Activated naive CD4-positive, alpha-beta T cell treated with anti-CD3 and anti-CD28 coated beads, Interleukin-2, amount 50 U/mL, for 16 hours (primary cell): ENCODE data around the gene DDX46.
"Not testable (repeated sequence)": the region's sequence is repeated elsewhere in the genome, so short reads cannot be mapped to it uniquely, and the experiment has no call there.

Experiments
- DNase-seq: peaks from one replicate; pipeline ENCODE4 v3.0.0-alpha.2; 2020

Gene DDX46

GRCh38 chr5:134845852-134846640 is 87.5 kb downstream of the DDX46 start, which contains the start of gene C5orf24:
Gene C5orf24 (plus strand): TSS chr5:134845968. CDS start chr5:134854901, 8,933 bp downstream.
- DNase-seq: peak; percentile 93

GRCh38 chr5:134846641-134846960 is 88.0 kb downstream of the DDX46 start:
- DNase-seq: peak; percentile 27

DNA sequence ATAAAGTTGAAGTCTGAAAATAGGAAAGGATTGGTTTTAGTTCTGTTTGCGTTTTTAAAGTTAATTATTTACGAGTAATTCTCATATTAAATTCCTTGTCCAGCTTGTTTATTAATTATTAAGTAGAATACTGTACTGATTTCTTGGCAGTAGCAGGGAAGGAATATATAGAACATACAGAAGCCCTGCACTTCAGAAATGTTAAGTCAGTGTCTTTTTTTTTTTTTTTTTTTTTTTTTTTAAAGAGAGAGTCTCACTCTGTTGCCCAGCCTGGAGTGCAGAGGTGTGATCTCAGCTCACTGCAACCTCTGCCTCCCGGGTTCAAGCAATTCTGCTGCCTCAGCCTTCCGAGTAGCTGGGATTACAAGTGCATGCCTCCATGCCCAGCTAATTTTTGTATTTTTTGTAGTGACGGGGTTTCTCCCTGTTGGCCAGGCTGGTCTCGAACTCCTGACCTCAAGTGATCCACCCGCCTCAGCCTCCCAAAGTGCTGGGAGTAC is 90.9 kb downstream of the DDX46 start:
- DNase-seq: not testable (repeated sequence)

DNA sequence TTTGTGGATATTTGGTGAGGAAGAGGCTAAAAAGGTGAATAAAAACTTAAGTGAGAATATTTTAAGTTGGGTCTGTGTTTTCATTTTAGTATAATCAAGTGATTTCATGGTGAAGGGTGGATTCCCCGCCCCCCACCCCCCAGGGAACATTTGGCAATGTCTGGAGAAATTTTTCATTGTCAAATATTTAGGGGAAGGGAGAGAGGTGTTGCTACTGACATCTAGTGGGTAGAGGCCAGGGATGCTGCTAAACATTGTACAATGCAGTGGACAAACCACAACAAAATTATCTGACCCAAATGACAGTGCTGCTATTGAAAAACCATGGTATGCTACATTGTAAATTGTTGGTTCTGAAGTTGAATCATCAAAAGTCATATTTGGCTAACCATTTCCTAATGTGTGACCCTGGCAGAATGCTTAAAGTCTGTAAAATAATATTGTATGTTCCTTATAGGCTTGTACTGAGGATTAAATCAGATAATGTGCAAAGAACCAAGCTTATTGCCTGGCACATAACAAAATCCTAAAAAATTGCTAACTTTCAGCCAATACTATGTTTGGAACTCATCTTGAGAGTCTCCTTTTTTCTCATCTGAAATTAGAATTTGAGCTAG is 92.8 kb downstream of the DDX46 start:
- DNase-seq: no peak

DNA sequence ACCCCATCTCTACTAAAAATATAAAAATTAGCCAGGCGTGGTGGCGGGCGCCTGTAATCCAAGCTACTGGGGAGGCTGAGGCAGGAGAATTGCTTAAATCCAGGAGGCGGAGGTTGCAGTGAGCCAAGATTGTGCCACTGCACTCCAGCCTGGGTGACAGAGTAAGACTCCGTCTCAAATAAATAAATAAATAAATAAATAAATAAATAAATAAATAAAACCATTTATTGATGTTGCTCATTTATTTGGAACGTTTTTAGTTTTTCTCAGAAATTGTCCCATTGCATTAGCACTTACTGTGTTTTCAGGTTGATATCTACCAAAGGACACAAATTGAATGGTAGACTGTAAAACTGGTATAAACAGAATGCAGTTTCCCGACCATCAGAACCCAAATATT is 97.9 kb downstream of the DDX46 start:
- not testable (repeated sequence) for DNase-seq

DNA sequence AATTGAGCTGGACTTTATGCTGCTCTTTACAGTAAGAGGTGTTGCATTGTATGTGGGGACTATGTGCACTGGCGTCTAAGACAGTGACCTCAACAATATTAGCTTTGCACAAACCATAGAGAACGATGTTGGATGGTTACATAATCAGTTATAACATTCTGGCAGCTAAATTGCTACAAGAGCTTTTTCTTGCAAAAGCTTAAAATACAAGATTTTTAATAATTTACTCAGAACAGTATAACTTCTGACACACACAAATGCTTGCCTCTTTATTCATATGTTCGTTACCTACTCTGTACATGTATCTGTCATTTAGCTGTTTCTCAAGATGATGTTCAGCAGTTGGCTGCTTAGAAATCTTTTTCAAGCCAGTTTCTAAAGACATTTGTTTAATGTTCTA is 98.8 kb downstream of the DDX46 start:
- no peak for DNase-seq

- DNase-seq: no peak
These were observed 106.1 kb downstream of the DDX46 start for GRCh38 chr5:134864707-134865106.

GRCh38 chr5:134873494-134873893 is 114.9 kb downstream of the DDX46 start:
- DNase-seq: peak; percentile 35

- DNase-seq: peak; percentile 81
These were observed 115.6 kb downstream of the DDX46 start, which contains the start of gene TXNDC15 for GRCh38 chr5:134873987-134874830. Gene TXNDC15 (plus strand): TSS chr5:134874371. CDS start chr5:134874428, 57 bp downstream.

DNA sequence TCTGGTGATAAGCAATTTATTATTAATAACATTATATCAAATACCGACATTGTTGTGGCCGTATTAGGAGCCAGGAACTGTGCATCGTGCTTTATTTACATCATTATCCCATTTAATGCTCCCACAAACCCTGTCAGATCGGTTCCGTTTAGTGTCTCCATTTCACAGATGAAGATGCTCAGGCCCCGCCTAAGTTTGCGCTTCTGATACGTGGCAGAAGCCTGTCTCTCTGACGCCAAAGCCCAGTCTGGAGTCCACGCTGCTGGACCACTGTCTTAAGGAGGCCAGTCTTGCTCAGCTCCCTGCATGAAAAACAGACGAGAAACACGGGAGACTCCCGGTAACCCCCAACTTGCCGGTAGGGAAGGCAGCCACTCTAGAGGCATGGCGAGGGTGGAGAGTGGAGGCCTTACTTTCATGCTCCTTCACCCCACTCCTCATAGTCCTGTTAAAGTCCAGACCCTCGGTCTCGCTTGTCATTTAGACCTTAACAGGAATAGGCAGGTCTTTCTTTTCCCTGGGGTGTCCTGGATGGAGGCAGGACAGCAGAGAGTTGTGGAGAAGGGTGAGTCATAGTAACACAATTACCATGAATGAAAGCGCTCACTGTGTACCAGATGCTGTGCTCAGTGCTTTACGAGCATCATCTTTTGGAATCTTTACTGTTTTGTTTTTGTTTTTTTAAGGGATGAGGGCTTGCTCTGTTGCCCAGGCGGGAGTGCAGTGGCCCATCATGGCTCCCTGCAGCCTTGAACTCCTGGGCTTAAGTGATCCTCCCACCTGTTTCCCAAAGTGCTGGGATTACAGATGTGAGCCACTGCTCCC is 116.5 kb downstream of the DDX46 start:
- DNase-seq: peak; percentile 36

DNA sequence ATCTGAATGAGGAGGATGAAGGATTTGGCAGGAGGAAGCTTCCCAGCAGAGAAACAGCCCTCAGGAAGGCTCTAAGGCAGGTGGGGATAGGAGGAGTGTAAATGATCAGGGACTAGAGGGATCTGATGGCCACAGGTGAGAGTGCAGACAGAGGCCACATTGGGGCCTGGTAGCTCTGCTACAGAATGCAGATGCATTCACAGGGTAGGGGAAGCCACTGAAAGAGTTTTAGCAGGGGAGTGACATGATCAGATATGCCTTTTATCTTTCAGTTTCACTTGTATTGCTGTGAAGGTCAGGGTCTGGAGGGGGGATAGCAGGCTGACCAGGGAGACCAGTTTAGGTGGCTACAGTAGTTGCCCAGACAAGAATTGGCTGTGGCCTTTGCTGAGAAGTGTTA is 118.6 kb downstream of the DDX46 start:
- DNase-seq: no peak

DNA sequence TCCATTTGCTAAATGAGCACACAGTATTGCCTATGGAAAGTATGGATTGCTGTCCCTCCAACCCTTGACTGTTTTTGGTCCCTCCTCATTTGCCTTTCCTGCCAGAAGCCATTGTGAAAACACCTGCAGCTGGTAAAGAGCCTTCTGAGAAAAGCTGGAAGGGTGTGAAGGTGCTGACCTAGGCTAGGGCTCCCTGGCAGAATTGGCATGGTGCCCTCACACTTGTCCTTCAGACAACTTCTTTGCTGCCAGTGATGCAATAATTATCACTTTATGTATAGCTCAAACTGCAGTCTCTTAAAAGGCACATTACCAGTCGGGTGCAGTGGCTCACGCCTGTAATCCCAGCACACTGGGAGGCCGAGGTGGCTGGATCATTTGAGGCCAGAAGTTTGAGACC is 119.8 kb downstream of the DDX46 start:
- DNase-seq: no peak

DNA sequence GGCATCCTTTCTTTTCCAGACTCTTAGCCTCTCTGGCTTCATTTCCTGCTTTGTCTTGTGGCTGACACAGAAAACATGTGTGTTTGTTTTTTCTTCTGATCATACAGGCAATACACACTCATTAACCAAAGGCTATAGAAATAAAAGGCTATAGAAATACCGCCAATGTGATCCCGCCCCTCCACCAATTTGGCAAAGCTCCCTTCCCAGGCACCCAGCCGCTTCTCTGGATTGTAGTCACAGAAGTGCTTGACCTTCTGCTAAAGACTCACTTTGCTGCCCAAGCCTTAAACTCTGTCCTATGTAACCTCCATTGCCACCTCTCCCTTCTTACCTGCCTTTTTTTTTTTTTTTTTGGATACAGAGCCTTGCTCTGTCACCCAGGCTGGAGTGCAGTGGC is 120.9 kb downstream of the DDX46 start:
- DNase-seq: no peak
